ENCODE measurements around the gene TMIGD2.
"Not testable (repeated sequence)": the region's sequence is repeated elsewhere in the genome, so short reads cannot be mapped to it uniquely, and the experiment has no call there.

Gene TMIGD2

DNA sequence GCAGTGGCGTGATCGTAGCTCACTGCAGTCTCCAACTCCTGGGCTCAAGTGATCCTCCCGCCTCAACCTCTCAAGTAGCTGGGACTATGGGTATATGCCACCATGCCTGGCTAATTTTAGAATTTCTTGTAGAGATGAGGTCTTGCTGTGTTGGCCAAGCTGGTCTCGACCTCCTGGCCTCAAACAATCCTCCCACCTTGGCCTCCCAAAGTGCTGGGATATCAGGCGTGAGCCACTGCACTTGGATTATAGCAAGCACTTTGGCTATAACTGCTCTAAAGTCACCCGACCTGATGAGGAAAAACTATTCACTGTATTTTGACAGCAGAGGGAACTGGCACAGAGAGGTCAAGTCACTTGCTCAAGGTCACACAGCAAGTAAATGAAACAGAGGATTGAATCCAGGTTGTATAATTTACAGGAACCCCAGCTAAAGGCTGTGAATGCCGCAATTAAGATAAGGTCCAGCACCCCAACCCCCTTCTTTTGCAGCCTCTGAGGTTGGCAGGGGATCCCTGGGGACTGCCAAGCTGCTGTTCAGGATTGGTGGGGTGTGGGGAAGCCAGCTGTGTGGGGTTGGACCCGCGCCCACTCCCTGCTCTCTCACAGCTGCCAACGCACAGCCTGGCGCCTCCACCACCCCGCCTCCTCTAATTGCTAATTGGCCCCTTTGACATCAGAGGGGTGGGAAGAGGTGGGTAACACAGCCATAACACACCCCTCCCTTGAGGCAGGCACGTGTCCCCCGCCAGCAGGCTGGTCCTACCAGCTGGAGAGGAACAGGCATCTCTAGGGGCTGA, 6.0 kb downstream of the TMIGD2 start:
- peak; percentile 10 for DNase-seq (ENCODE audit: low read depth)
- TF ChIP-seq, protein P1, sequence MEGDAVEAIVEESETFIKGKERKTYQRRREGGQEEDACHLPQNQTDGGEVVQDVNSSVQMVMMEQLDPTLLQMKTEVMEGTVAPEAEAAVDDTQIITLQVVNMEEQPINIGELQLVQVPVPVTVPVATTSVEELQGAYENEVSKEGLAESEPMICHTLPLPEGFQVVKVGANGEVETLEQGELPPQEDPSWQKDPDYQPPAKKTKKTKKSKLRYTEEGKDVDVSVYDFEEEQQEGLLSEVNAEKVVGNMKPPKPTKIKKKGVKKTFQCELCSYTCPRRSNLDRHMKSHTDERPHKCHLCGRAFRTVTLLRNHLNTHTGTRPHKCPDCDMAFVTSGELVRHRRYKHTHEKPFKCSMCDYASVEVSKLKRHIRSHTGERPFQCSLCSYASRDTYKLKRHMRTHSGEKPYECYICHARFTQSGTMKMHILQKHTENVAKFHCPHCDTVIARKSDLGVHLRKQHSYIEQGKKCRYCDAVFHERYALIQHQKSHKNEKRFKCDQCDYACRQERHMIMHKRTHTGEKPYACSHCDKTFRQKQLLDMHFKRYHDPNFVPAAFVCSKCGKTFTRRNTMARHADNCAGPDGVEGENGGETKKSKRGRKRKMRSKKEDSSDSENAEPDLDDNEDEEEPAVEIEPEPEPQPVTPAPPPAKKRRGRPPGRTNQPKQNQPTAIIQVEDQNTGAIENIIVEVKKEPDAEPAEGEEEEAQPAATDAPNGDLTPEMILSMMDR (IDR thresholded peaks at IDR 0.05; ENCODE audit: insufficient read depth, low read depth, low read length, missing control alignments) = no peak
- H3K4me3 ChIP-seq (ENCODE audit: low read length) = no peak overlapping the region

DNA sequence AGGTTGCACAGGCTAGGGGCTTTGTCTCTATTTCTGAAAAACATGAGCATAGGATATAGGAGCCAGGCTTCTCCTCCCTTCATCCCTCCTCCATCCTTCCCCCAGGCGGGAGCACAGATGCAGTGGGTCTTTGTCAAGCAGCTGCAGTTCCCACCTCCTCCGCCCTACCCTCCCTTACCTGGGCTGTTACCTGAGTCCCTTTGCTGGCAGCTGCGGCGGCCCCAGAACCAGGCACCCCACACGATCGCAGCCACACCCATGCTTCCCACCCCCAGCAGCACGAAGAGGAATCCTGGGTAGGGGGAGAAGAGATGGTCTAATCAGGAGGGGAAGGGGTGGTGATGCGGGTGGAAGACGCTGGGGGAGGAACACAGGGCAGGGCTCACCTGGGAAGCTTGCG, 7.8 kb downstream of the TMIGD2 start:
- TF ChIP-seq, protein P1 (IDR thresholded peaks at IDR 0.05; ENCODE audit: insufficient read depth, low read depth, low read length, missing control alignments) = no peak
- no peak overlapping the region for H3K4me3 ChIP-seq (ENCODE audit: low read length)
- DNase-seq (ENCODE audit: low read depth) = no peak

DNA sequence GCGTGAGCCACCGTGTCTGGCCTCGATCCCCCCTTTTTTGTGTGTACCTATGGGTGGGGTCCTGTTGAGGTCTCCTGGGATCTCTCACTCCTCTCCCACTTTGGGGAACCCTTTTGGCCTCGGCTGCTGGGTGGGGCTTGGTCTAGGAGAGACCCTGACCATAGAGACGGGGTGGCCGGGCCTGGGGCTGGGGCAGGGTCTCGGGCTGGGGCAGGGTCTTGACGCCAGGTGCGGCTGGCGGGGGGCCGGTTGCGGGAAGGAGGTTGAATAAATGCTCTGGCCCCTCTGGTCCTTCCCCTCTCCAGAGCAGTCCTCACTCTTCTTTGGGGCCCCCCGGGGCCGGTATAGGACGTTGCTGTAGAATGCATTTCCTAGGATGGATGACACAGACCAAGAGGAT, 9.7 kb downstream of the TMIGD2 start:
- no peak overlapping the region for H3K4me3 ChIP-seq (ENCODE audit: low read length)
- no peak for DNase-seq (ENCODE audit: low read depth)
- TF ChIP-seq, protein P1 (IDR thresholded peaks at IDR 0.05; ENCODE audit: insufficient read depth, low read depth, low read length, missing control alignments) = no peak

DNA sequence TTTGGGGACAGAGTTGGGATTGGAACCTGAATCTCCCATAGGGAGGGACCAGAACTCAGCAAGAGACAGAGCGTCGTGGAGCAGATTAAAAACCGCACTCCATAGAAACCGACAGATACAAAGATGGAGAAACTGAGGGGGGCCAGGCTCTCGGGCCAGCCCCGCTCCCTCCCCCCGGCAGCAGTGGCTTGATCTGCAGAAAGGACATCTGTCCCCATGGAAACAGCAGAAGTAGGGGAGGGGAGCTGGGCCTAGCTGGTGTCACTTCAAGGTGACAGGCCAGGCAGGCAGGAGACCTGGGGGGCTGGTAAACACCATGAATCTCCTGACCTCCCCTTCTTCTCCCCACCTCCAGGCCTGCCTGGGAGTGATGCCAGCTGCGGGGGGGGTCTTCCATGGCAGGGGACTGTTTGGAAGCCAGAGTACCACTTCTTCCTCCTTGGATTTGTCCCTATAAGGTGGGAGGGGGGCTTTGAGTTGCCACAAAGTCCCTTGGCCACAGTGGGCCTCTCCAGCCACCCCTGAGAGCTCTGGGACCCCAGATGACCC, 10.9 kb downstream of the TMIGD2 start:
- no peak overlapping the region for H3K4me3 ChIP-seq (ENCODE audit: low read length)
- DNase-seq (ENCODE audit: low read depth) = no peak
- TF ChIP-seq, protein P1 (IDR thresholded peaks at IDR 0.05; ENCODE audit: insufficient read depth, low read depth, low read length, missing control alignments) = no peak

DNA sequence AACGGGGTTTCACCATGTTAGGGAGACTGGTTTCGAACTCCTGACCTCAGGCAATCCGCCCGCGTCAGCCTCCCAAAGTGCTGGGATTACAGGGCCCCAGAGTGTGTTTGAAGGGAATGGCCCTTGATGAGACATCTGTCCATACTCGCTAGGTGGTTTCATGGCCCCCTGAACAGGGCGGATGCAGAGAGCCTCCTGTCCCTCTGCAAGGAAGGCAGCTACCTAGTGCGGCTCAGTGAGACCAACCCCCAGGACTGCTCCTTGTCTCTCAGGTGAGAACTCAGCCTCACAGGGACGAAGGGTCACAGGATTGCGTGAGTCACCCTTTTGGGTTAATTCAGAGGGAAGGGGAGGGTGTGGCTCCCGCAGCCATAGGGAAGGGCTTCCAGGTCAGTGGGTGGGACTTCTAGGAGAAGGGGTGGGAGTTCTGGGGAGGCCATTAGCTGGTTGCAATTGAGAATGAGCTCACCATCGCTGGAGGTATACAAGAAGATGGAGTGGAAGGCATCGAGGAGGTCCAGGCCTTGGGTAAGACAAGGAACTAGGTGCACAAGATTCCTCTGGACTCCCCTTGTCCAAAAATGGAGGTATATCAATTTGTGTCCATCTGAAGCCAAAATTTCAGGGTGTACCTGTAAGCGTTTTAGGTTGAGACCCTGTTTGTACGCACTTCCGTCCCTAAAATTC, 14.0 kb downstream of the TMIGD2 start:
- H3K4me3 ChIP-seq (ENCODE audit: low read length) = no peak overlapping the region
- TF ChIP-seq, protein P1 (IDR thresholded peaks at IDR 0.05; ENCODE audit: insufficient read depth, low read depth, low read length, missing control alignments) = no peak
- peak; percentile 22 for DNase-seq (ENCODE audit: low read depth)

DNA sequence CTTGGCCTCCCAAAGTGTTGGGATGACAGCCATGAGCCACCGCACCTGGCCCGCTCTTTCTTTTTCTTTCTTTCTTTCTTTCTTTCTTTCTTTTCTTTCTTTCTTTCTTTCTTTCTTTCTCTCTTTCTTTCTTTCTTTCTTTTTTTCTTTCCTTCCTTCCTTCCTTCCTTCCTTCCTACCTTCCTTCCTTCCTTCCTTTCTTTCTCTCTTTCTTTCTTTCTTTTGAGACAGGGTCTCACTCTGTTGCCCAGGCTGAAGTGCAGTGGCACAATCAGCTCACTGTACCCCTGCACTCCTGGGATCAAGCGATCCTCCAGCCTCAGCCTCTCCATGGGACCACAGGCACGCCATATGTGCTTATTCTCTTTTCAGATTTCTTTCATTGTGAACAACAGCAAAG, 16.0 kb downstream of the TMIGD2 start:
- not testable (repeated sequence) for H3K4me3 ChIP-seq (ENCODE audit: low read length); DNase-seq (ENCODE audit: low read depth)

DNA sequence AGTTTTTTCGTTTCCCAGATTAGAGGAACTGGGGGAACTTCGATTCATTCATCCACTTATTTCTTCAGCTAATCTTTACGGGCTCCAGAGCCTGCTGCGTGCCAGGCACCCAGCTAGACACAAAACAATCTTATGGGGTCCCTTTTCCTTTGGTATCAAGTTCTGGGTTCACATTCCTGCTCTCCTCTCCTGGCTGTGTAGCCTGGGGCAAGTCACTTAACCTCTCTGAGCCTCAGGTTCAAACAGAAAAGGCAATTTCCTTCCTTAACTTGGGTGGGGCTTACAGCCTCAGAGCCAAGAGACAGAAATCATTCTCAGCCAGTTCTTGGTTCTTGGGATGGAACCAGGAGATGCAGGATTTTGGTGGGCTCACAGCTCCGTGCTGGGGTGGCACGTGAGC, 17.2 kb downstream of the TMIGD2 start:
- no peak for DNase-seq (ENCODE audit: low read depth)
- TF ChIP-seq, protein P1 (IDR thresholded peaks at IDR 0.05; ENCODE audit: insufficient read depth, low read depth, low read length, missing control alignments) = no peak
- no peak overlapping the region for H3K4me3 ChIP-seq (ENCODE audit: low read length)
